ENCODE measurements around the gene CALR3. TPM values are rescaled to one million over a fixed set of nuclear protein-coding genes. Genes with fewer than 3 reads are reported as not detected.
A peak's percentile ranks its signal among the peaks of the same experiment; 100 is the strongest.

CALR3 gene
- total and polyA plus RNA-seq, 2 of the 13 experiments (the other 11 are each of a cell fraction or from before 2014, with no cell fraction given) = not detected

DNA sequence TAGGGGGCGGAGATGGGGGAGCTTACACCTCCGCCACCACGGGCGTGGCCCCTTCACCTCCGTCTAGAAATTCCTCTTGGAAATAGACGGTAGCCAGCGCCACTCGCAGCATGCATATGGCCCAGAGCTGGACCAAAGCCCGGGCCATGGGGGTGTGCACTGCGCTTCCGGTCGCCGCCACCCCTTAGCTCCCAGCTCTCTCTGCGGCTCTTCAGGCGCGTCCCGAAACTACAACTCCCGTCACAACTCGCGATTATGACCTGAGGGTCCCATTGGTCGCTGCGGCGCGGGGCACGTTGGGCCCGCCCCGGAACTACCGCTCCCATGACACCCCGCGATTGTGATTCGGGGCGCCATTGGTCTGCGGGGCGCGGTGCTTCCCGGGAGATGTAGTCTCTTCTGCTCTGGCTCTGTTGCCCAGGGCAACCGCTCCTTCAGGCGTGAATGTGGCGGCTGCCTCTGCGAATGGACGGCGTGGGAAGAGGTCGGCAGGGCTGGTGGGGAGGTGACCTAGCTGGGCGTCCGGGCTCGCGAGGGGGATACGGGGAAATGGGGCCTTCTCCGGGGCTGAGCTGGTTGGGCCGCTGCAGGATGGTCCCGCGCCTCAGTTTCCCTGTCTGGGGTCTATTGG is at the start of gene CALR3, which contains the start of gene C19orf44 (continued):
- TF ChIP-seq SKI (IDR thresholded peaks at IDR 0.05; ENCODE audit: partially characterized antibody) = no peak
- TF ChIP-seq RFX3 (CRISPR knock-in tag; IDR thresholded peaks at IDR 0.05) = peak; percentile 97
- TF ChIP-seq POGZ (CRISPR knock-in tag; IDR thresholded peaks at IDR 0.05) = peak; percentile 77
- TF ChIP-seq MTF2 (CRISPR knock-in tag; IDR thresholded peaks at IDR 0.05; ENCODE audit: borderline replicate concordance) = no peak
- TF ChIP-seq, protein P1, sequence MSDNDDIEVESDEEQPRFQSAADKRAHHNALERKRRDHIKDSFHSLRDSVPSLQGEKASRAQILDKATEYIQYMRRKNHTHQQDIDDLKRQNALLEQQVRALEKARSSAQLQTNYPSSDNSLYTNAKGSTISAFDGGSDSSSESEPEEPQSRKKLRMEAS (IDR thresholded peaks at IDR 0.05) = peak; percentile 64
- TF ChIP-seq, protein P2, sequence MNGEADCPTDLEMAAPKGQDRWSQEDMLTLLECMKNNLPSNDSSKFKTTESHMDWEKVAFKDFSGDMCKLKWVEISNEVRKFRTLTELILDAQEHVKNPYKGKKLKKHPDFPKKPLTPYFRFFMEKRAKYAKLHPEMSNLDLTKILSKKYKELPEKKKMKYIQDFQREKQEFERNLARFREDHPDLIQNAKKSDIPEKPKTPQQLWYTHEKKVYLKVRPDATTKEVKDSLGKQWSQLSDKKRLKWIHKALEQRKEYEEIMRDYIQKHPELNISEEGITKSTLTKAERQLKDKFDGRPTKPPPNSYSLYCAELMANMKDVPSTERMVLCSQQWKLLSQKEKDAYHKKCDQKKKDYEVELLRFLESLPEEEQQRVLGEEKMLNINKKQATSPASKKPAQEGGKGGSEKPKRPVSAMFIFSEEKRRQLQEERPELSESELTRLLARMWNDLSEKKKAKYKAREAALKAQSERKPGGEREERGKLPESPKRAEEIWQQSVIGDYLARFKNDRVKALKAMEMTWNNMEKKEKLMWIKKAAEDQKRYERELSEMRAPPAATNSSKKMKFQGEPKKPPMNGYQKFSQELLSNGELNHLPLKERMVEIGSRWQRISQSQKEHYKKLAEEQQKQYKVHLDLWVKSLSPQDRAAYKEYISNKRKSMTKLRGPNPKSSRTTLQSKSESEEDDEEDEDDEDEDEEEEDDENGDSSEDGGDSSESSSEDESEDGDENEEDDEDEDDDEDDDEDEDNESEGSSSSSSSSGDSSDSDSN (CRISPR knock-in tag; IDR thresholded peaks at IDR 0.05) = peak; percentile 40
- no peak; the same call in 1 of the 2 replicates for TF ChIP-seq YEATS4 (CRISPR knock-in tag; IDR thresholded peaks at IDR 0.05; ENCODE audit: borderline replicate concordance)
- TF ChIP-seq DPF2 (CRISPR knock-in tag; IDR thresholded peaks at IDR 0.05; ENCODE audit: borderline replicate concordance, low read depth) = no peak
- TF ChIP-seq NFKB2 (CRISPR knock-in tag; IDR thresholded peaks at IDR 0.05; ENCODE audit: borderline replicate concordance) = no peak; the same call in 1 of the 2 replicates
- TF ChIP-seq, protein P3, sequence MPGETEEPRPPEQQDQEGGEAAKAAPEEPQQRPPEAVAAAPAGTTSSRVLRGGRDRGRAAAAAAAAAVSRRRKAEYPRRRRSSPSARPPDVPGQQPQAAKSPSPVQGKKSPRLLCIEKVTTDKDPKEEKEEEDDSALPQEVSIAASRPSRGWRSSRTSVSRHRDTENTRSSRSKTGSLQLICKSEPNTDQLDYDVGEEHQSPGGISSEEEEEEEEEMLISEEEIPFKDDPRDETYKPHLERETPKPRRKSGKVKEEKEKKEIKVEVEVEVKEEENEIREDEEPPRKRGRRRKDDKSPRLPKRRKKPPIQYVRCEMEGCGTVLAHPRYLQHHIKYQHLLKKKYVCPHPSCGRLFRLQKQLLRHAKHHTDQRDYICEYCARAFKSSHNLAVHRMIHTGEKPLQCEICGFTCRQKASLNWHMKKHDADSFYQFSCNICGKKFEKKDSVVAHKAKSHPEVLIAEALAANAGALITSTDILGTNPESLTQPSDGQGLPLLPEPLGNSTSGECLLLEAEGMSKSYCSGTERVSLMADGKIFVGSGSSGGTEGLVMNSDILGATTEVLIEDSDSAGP (CRISPR knock-in tag; IDR thresholded peaks at IDR 0.05; ENCODE audit: borderline replicate concordance) = peak; percentile 78
- TF ChIP-seq, protein P4, sequence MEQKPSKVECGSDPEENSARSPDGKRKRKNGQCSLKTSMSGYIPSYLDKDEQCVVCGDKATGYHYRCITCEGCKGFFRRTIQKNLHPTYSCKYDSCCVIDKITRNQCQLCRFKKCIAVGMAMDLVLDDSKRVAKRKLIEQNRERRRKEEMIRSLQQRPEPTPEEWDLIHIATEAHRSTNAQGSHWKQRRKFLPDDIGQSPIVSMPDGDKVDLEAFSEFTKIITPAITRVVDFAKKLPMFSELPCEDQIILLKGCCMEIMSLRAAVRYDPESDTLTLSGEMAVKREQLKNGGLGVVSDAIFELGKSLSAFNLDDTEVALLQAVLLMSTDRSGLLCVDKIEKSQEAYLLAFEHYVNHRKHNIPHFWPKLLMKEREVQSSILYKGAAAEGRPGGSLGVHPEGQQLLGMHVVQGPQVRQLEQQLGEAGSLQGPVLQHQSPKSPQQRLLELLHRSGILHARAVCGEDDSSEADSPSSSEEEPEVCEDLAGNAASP (CRISPR knock-in tag; IDR thresholded peaks at IDR 0.05; ENCODE audit: borderline replicate concordance) = peak; percentile 18; the same call in 1 of the 2 replicates
- TF ChIP-seq RBAK (CRISPR knock-in tag; IDR thresholded peaks at IDR 0.05) = no peak
- TF ChIP-seq ZNF629 (CRISPR knock-in tag; conservative IDR thresholded peaks at IDR 0.05) = no peak
- TF ChIP-seq, protein P5, sequence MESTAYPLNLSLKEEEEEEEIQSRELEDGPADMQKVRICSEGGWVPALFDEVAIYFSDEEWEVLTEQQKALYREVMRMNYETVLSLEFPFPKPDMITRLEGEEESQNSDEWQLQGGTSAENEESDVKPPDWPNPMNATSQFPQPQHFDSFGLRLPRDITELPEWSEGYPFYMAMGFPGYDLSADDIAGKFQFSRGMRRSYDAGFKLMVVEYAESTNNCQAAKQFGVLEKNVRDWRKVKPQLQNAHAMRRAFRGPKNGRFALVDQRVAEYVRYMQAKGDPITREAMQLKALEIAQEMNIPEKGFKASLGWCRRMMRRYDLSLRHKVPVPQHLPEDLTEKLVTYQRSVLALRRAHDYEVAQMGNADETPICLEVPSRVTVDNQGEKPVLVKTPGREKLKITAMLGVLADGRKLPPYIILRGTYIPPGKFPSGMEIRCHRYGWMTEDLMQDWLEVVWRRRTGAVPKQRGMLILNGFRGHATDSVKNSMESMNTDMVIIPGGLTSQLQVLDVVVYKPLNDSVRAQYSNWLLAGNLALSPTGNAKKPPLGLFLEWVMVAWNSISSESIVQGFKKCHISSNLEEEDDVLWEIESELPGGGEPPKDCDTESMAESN (CRISPR knock-in tag; conservative IDR thresholded peaks at IDR 0.05) = peak; percentile 82
- no peak for TF ChIP-seq CEBPG (CRISPR knock-in tag; IDR thresholded peaks at IDR 0.05)
- TF ChIP-seq ZNF570 (CRISPR knock-in tag; IDR thresholded peaks at IDR 0.05; ENCODE audit: borderline replicate concordance) = no peak
- 0 out of 2 replicates have a peak, but pooled peaks have one; percentile 32 for TF ChIP-seq HOXD1 (CRISPR knock-in tag; IDR thresholded peaks at IDR 0.05)
- no peak for TF ChIP-seq ZBTB7A (CRISPR knock-in tag; IDR thresholded peaks at IDR 0.05)
- TF ChIP-seq, protein P6, sequence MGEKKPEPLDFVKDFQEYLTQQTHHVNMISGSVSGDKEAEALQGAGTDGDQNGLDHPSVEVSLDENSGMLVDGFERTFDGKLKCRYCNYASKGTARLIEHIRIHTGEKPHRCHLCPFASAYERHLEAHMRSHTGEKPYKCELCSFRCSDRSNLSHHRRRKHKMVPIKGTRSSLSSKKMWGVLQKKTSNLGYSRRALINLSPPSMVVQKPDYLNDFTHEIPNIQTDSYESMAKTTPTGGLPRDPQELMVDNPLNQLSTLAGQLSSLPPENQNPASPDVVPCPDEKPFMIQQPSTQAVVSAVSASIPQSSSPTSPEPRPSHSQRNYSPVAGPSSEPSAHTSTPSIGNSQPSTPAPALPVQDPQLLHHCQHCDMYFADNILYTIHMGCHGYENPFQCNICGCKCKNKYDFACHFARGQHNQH (CRISPR knock-in tag; IDR thresholded peaks at IDR 0.05) = peak; percentile 61; the same call in 1 of the 2 replicates
